Neural cell (in vitro differentiated cells): ENCODE data around the gene COL23A1. TPM values are rescaled to one million over a fixed set of nuclear protein-coding genes. Genes with fewer than 3 reads are reported as not detected.

Source experiments
- H2AFZ ChIP-seq: fragments of 200-600, 300-800 bp; sonication (generic), shearing (Covaris generic); 2 replicates; pipeline ENCODE4 v1.6.0; 2014; ENCODE audit warnings: low read depth, mild to moderate bottlenecking, antibody characterized with exemption, low read length, moderate library complexity
- H3F3A ChIP-seq: fragments of 200-600 bp; shearing (Covaris generic); 2 replicates; pipeline ENCODE4 v1.6.1; 2016; ENCODE audit warnings: mild to moderate bottlenecking, moderate library complexity, mixed read lengths, antibody characterized with exemption, low read length; ENCODE audit not compliant: insufficient read depth, poor library complexity, severe bottlenecking
- H3K27ac ChIP-seq: fragments of 200-600, 300-800 bp; sonication (generic), shearing (Covaris generic); 2 replicates; pipeline ENCODE4 v1.5.1; 2014; ENCODE audit warnings: mild to moderate bottlenecking, low read length, moderate library complexity
- H3K27me3 ChIP-seq: fragments of 300-800, 200-600 bp; sonication (generic), shearing (Covaris generic); 2 replicates; pipeline ENCODE4 v1.6.0; 2014; ENCODE audit warnings: mild to moderate bottlenecking, low read depth, low read length, moderate library complexity; ENCODE audit not compliant: insufficient read depth
- H3K36me3 ChIP-seq: fragments of 300-800, 200-600 bp; sonication (generic), shearing (Covaris generic); 2 replicates; pipeline ENCODE4 v1.5.1; 2014; ENCODE audit warnings: mild to moderate bottlenecking, antibody characterized with exemption, low read length, moderate library complexity; ENCODE audit not compliant: insufficient read depth
- H3K4me2 ChIP-seq: fragments of 300-800, 200-600 bp; sonication (generic), shearing (Covaris generic); 2 replicates; pipeline ENCODE4 v1.6.0; 2014; ENCODE audit warnings: mild to moderate bottlenecking, low read length
- H3K4me3 ChIP-seq: fragments of 300-800, 200-600 bp; sonication (generic), shearing (Covaris generic); 2 replicates; pipeline ENCODE4 v1.5.1; 2014; ENCODE audit warnings: mild to moderate bottlenecking, low read length, moderate library complexity
- H3K79me2 ChIP-seq: fragments of 200-600 bp; shearing (Covaris generic); replicated peaks from 2 replicates; pipeline ENCODE4 v1.6.0; 2014; ENCODE audit warnings: mild to moderate bottlenecking, low read length, moderate library complexity; ENCODE audit not compliant: insufficient read depth
- H3K9ac ChIP-seq: fragments of 300-800, 200-600 bp; sonication (generic), shearing (Covaris generic); 2 replicates; pipeline ENCODE4 v1.6.1; 2016; ENCODE audit warnings: mild to moderate bottlenecking, low read length, mixed read lengths
- H3K9me2 ChIP-seq: fragments of 200-600 bp; shearing (Covaris generic); 2 replicates; pipeline ENCODE4 v1.6.1; 2016; ENCODE audit warnings: mild to moderate bottlenecking, low read length, mixed read lengths; ENCODE audit not compliant: insufficient read depth
- H3K9me3 ChIP-seq: fragments of 200-600, 300-800 bp; sonication (generic), shearing (Covaris generic); 2 replicates; pipeline ENCODE4 v1.6.1; 2016; ENCODE audit warnings: mild to moderate bottlenecking, mixed run types, low read length, moderate library complexity, mixed read lengths
- H4K20me1 ChIP-seq: fragments of 200-600 bp; shearing (Covaris generic); 2 replicates; pipeline ENCODE4 v1.6.1; 2016; ENCODE audit warnings: mild to moderate bottlenecking, mixed run types; ENCODE audit not compliant: insufficient read depth
- CTCF ChIP-seq: fragments of 450-650 bp; IDR thresholded peaks from 2 replicates; pipeline ENCODE4 v1.5.1; 2014; ENCODE audit warnings: antibody characterized with exemption, mild to moderate bottlenecking, moderate library complexity; ENCODE audit not compliant: poor library complexity, severe bottlenecking
- EP300 ChIP-seq: fragments of 450-650 bp; conservative IDR thresholded peaks from 2 replicates; pipeline ENCODE4 v1.6.1; 2014; ENCODE audit warnings: antibody characterized with exemption, mild to moderate bottlenecking, moderate library complexity; ENCODE audit not compliant: poor library complexity, severe bottlenecking
- EZH2 ChIP-seq: fragments of 200-600, 300-800 bp; shearing (Covaris generic), sonication (generic); IDR thresholded peaks from 2 replicates; pipeline ENCODE4 v1.6.1; 2014; ENCODE audit warnings: antibody characterized with exemption, low read length, borderline replicate concordance, mild to moderate bottlenecking; ENCODE audit not compliant: insufficient read depth, poor library complexity, severe bottlenecking
- MXI1 ChIP-seq: fragments of 450-650 bp; conservative IDR thresholded peaks from 2 replicates; pipeline ENCODE4 v1.6.1; 2014; ENCODE audit warnings: antibody characterized with exemption, mild to moderate bottlenecking; ENCODE audit not compliant: poor library complexity, severe bottlenecking
- POLR2AphosphoS5 ChIP-seq: IDR thresholded peaks from 2 replicates; pipeline ENCODE4 v1.6.1; 2012
- RAD21 ChIP-seq: fragments of 450-650 bp; conservative IDR thresholded peaks from 2 replicates; pipeline ENCODE4 v1.6.1; 2014; ENCODE audit warnings: antibody characterized with exemption, mild to moderate bottlenecking, moderate library complexity
- REST ChIP-seq: IDR thresholded peaks from 2 replicates; pipeline ENCODE4 v1.6.1; 2012; ENCODE audit warnings: borderline replicate concordance
- SMC3 ChIP-seq: fragments of 450-650 bp; conservative IDR thresholded peaks from 2 replicates; pipeline ENCODE4 v1.6.1; 2014; ENCODE audit warnings: antibody characterized with exemption, mild to moderate bottlenecking, moderate library complexity; ENCODE audit not compliant: poor library complexity
- TAF1 ChIP-seq: IDR thresholded peaks from 2 replicates; pipeline ENCODE4 v1.6.1; 2012; ENCODE audit warnings: low read depth
- polyA plus RNA-seq: library from polyadenylated mRNA; depleted of rRNA; stranded (reverse); fragments of >200 nt; gene quantifications from 2 replicates; pipeline ENCODE4 v1.2.3, GENCODE V29; 2014

COL23A1 gene
- polyA plus RNA-seq, 1 donor from 2014 or later, result not detected

- Histone ChIP-seq H3K27ac (no peak overlapping the region), H4K20me1 (no peaks in the 10 kb centered on the region), H3K9me3 (no peaks in the 10 kb centered on the region), H3K9me2 (no peaks in the 10 kb centered on the region), H3K9ac (no peak overlapping the region), H3K36me3 (no peaks in the 10 kb centered on the region), H3K79me2 (no peaks in the 10 kb centered on the region), H3K4me2 (no peak overlapping the region), H3F3A (no peaks in the 10 kb centered on the region), H2AFZ (no peak overlapping the region), H3K4me3 (no peak overlapping the region), H3K27me3 (no peaks in the 10 kb centered on the region)
- TF ChIP-seq EP300 (no peak), EZH2 (no peak), POLR2AphosphoS5 (no peak), TAF1 (no peak), CTCF (no peak), MXI1 (no peak), REST (no peak), RAD21 (no peak), SMC3 (no peak)
Observed at GRCh38 chr5:178277866-178278265, 312.3 kb downstream of the COL23A1 start.

GRCh38 chr5:178277346-178277745 lies 312.8 kb downstream of the COL23A1 start:
- H3F3A ChIP-seq, result no peaks in the 10 kb centered on the region
- H2AFZ ChIP-seq, result no peak overlapping the region
- no peaks in the 10 kb centered on the region for H3K27me3 ChIP-seq
- no peak overlapping the region for H3K9ac ChIP-seq
- no peak overlapping the region for H3K4me3 ChIP-seq
- no peaks in the 10 kb centered on the region for H4K20me1 ChIP-seq
- H3K36me3 ChIP-seq, result no peaks in the 10 kb centered on the region
- H3K4me2 ChIP-seq, result no peak overlapping the region
- no peaks in the 10 kb centered on the region for H3K79me2 ChIP-seq
- no peak for TF ChIP-seq SMC3
- no peak for TF ChIP-seq MXI1
- TF ChIP-seq CTCF, result no peak
- TF ChIP-seq EP300, result no peak
- H3K9me2 ChIP-seq, result no peaks in the 10 kb centered on the region
- no peaks in the 10 kb centered on the region for H3K9me3 ChIP-seq
- H3K27ac ChIP-seq, result no peak overlapping the region
